ENCODE results near the gene RASL10A. TPM values are rescaled to one million over a fixed set of nuclear protein-coding genes. Genes with fewer than 3 reads are reported as not detected.

The RASL10A gene
- polyA plus RNA-seq, 3 donors, result 0.35 to 2.1 (median 0.50) TPM

GRCh38 chr22:29292379-29292778, 23.1 kb downstream of the RASL10A start:
- no peaks in the 10 kb centered on the region for H3K27me3 Mint-ChIP-seq (ENCODE audit: low read depth in 3 of 3)
- peaks cover 48% of the 10 kb centered on the region for H3K79me2 ChIP-seq (ENCODE audit: insufficient read depth, low read length)
- H3K9me3 Mint-ChIP-seq, result no peaks in the 10 kb centered on the region

DNA sequence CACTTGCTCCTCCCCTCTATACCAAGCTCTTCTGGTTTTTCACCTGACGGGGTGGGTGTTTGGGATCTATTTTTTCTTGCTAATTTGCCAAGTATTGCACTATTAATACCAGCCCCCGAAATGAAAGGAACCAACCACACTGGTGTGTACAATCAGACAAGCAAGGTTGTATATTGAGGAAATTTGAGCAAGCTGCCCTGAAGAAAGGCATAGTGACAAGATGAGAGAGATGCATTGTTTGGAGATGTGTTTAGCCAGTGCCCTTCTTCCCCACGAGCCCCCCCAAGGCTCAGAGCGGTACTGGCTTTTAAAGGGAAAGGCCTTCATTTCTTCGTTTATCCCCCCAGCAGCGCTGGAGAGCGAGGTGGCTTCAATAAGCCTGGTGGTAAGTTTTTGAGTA, 24.3 kb downstream of the RASL10A start:
- H3K9me3 Mint-ChIP-seq, result no peaks in the 10 kb centered on the region
- H3K4me1 ChIP-seq (ENCODE audit: control insufficient read depth in 1 of 2, insufficient read depth in 2 of 2, low read length in 2 of 2), result no peaks in the 10 kb centered on the region
- intact Hi-C loops (cut with micrococcal nuclease), result no loop called here
- H3K9ac ChIP-seq (ENCODE audit: insufficient read depth, low read length, poor library complexity, severe bottlenecking), result no peak overlapping the region
- H3K27ac Mint-ChIP-seq, result peak overlapping the region in 2 of 7 donors; percentile 36 to 61
- no peaks in the 10 kb centered on the region for H3K9me3 ChIP-seq (replicated peaks in 1 of 2; ENCODE audit: control insufficient read depth in 1 of 2, insufficient read depth in 1 of 2, low read length in 2 of 2)
- TF ChIP-seq, protein P1, sequence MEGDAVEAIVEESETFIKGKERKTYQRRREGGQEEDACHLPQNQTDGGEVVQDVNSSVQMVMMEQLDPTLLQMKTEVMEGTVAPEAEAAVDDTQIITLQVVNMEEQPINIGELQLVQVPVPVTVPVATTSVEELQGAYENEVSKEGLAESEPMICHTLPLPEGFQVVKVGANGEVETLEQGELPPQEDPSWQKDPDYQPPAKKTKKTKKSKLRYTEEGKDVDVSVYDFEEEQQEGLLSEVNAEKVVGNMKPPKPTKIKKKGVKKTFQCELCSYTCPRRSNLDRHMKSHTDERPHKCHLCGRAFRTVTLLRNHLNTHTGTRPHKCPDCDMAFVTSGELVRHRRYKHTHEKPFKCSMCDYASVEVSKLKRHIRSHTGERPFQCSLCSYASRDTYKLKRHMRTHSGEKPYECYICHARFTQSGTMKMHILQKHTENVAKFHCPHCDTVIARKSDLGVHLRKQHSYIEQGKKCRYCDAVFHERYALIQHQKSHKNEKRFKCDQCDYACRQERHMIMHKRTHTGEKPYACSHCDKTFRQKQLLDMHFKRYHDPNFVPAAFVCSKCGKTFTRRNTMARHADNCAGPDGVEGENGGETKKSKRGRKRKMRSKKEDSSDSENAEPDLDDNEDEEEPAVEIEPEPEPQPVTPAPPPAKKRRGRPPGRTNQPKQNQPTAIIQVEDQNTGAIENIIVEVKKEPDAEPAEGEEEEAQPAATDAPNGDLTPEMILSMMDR (IDR thresholded peaks at IDR 0.05), result no peak
- H3K27me3 ChIP-seq (ENCODE audit: control insufficient read depth in 2 of 2, insufficient read depth in 2 of 2, low read length in 2 of 2), result no peaks in the 10 kb centered on the region
- DNase-seq, result no peak
- peaks cover 100% of the 10 kb centered on the region for H4K20me1 ChIP-seq (ENCODE audit: insufficient read depth, low read length)
- 100% methylated on average over 2 of the region's 7 CpGs for WGBS (ENCODE audit: insufficient coverage)
- H3K4me2 ChIP-seq (replicated peaks; ENCODE audit: extremely low read depth, low read length, poor library complexity, severe bottlenecking), result no peak overlapping the region
- H2AFZ ChIP-seq (ENCODE audit: insufficient read depth, low read depth, low read length, poor library complexity, severe bottlenecking), result no peak overlapping the region
- peaks cover 89 to 99% of the 10 kb centered on the region in 2 donors for H3K36me3 Mint-ChIP-seq
- H3K27me3 Mint-ChIP-seq (ENCODE audit: low read depth in 3 of 3), result no peaks in the 10 kb centered on the region
- H3K4me1 Mint-ChIP-seq, result no peaks in the 10 kb centered on the region
- peaks cover 100% of the 10 kb centered on the region in 2 donors for H3K36me3 ChIP-seq (replicated peaks in 1 of 2; ENCODE audit: control insufficient read depth in 1 of 2, insufficient read depth in 2 of 2, low read length in 2 of 2)
- no peak overlapping the region for H3K4me3 ChIP-seq (replicated peaks in 1 of 3; ENCODE audit: low read depth in 2 of 3, low read length in 3 of 3)
- no peak overlapping the region for H3K27ac ChIP-seq (ENCODE audit: low read depth in 1 of 2, low read length in 2 of 2)
- H3K4me3 Mint-ChIP-seq, result no peak overlapping the region
- H3K79me2 ChIP-seq (ENCODE audit: insufficient read depth, low read length), result peaks cover 58% of the 10 kb centered on the region

More at GRCh38 chr22:29292379-29292778, 23.1 kb downstream of the RASL10A start:
- Histone ChIP-seq H3K4me1 (ENCODE audit: control insufficient read depth in 1 of 2, insufficient read depth in 2 of 2, low read length in 2 of 2) (no peaks in the 10 kb centered on the region), H3K4me3 (replicated peaks in 1 of 3; ENCODE audit: low read depth in 2 of 3, low read length in 3 of 3) (no peak overlapping the region), H4K20me1 (ENCODE audit: insufficient read depth, low read length) (peaks cover 100% of the 10 kb centered on the region), H3K27me3 (ENCODE audit: control insufficient read depth in 2 of 2, insufficient read depth in 2 of 2, low read length in 2 of 2) (no peaks in the 10 kb centered on the region), H3K27ac (ENCODE audit: low read depth in 1 of 2, low read length in 2 of 2) (no peak overlapping the region), H2AFZ (ENCODE audit: insufficient read depth, low read depth, low read length, poor library complexity, severe bottlenecking) (no peak overlapping the region), H3K36me3 (replicated peaks in 1 of 2; ENCODE audit: control insufficient read depth in 1 of 2, insufficient read depth in 2 of 2, low read length in 2 of 2) (peaks cover 100% of the 10 kb centered on the region in 2 donors), H3K9me3 (replicated peaks in 1 of 2; ENCODE audit: control insufficient read depth in 1 of 2, insufficient read depth in 1 of 2, low read length in 2 of 2) (no peaks in the 10 kb centered on the region), H3K4me2 (replicated peaks; ENCODE audit: extremely low read depth, low read length, poor library complexity, severe bottlenecking) (no peak overlapping the region), H3K9ac (ENCODE audit: insufficient read depth, low read length, poor library complexity, severe bottlenecking) (no peak overlapping the region)
- intact Hi-C loops (cut with micrococcal nuclease), result no loop called here
- no peak for DNase-seq
- Mint-ChIP-seq H3K36me3 (peaks cover 88 to 99% of the 10 kb centered on the region in 2 donors), H3K27ac (no peak overlapping the region), H3K4me1 (no peaks in the 10 kb centered on the region), H3K4me3 (no peak overlapping the region)
- TF ChIP-seq, protein P1 (IDR thresholded peaks at IDR 0.05), result no peak
